HG03342 (cell line): ENCODE data around the gene USP20.
A peak's percentile ranks its signal among the peaks of the same experiment; 100 is the strongest.
"Not testable (repeated sequence)": the region's sequence is repeated elsewhere in the genome, so short reads cannot be mapped to it uniquely, and the experiment has no call there.

ENCODE experiments used
- ATAC-seq: cut with Tn5 transposase; IDR thresholded peaks from one replicate; pipeline ENCODE4 v1.9.1; 2021; ENCODE audit warnings: mild to moderate bottlenecking, moderate library complexity; ENCODE audit not compliant: unreplicated experiment

The USP20 gene

GRCh38 chr9:129889122-129889940 lies 54.1 kb downstream of the USP20 start:
- no peak for ATAC-seq

- no peak for ATAC-seq
These were observed 54.9 kb downstream of the USP20 start for GRCh38 chr9:129889941-129890717.

- ATAC-seq, result not testable (repeated sequence)
These were observed 55.6 kb downstream of the USP20 start for GRCh38 chr9:129890718-129891299.

- no peak for ATAC-seq
These were observed 56.3 kb downstream of the USP20 start for GRCh38 chr9:129891569-129891968.

GRCh38 chr9:129894120-129894823 lies 59.0 kb downstream of the USP20 start:
- ATAC-seq, result no peak

- ATAC-seq, result no peak
These were observed 60.4 kb downstream of the USP20 start for GRCh38 chr9:129895376-129896268.

GRCh38 chr9:129897263-129897662 lies 62.0 kb downstream of the USP20 start:
- ATAC-seq, result no peak

GRCh38 chr9:129898185-129898584 lies 62.9 kb downstream of the USP20 start:
- no peak for ATAC-seq

GRCh38 chr9:129899620-129900019 lies 64.4 kb downstream of the USP20 start:
- no peak for ATAC-seq

- ATAC-seq, result peak; percentile 81
These were observed 65.2 kb downstream of the USP20 start for GRCh38 chr9:129900263-129901027.

GRCh38 chr9:129901993-129902739 lies 66.9 kb downstream of the USP20 start:
- no peak for ATAC-seq

- ATAC-seq, result no peak
These were observed 67.5 kb downstream of the USP20 start for GRCh38 chr9:129902740-129903134.

- no peak for ATAC-seq
These were observed 69.5 kb downstream of the USP20 start for GRCh38 chr9:129904734-129905133.

- ATAC-seq, result no peak
These were observed 71.0 kb downstream of the USP20 start for GRCh38 chr9:129906298-129906697.

- no peak for ATAC-seq
These were observed 71.9 kb downstream of the USP20 start for GRCh38 chr9:129907201-129907600.

GRCh38 chr9:129908906-129909305 lies 73.6 kb downstream of the USP20 start:
- no peak for ATAC-seq

GRCh38 chr9:129909851-129910250 lies 74.6 kb downstream of the USP20 start:
- no peak for ATAC-seq
